Activated T-cell treated with anti-CD3 and anti-CD28 coated beads, Interleukin-2, amount 50 U/mL, for 48 hours (primary cell): ENCODE data around the gene CORO1A.
A peak's percentile ranks its signal among the peaks of the same experiment; 100 is the strongest.
"Not testable (repeated sequence)": the region's sequence is repeated elsewhere in the genome, so short reads cannot be mapped to it uniquely, and the experiment has no call there.

Source experiments
- DNase-seq, 2 experiments: peaks; one replicate each; pipeline ENCODE4 v3.0.0-alpha.2; 2020

The CORO1A gene

DNA sequence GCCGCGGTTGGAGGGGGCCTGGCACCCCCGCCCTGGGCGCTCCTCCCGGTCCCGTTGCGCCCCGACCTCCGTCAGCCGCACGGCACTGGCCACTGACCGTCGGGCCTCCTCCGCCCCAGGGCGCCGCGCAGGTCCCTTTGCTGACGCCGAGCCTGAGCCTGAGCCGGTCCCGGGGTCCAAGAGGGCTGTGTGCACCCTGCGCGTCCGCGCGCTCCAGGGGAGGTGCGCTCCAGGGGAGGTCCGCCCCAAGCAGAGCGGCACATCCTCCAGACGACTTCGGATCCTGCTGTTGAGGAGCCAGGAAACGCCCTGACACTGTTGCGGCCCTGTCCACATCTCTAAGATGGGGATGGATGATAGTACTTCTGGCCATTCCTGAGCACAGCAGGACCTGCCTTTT lies 22.9 kb downstream of the CORO1A start:
- not testable (repeated sequence) for DNase-seq

- peak; percentile 17 to 27 for DNase-seq
Observed at GRCh38 chr16:30207063-30207704, 23.8 kb downstream of the CORO1A start.

- peak in 1 of 2 experiments; percentile 15 for DNase-seq
Observed at GRCh38 chr16:30209032-30209431, 25.6 kb downstream of the CORO1A start.

DNA sequence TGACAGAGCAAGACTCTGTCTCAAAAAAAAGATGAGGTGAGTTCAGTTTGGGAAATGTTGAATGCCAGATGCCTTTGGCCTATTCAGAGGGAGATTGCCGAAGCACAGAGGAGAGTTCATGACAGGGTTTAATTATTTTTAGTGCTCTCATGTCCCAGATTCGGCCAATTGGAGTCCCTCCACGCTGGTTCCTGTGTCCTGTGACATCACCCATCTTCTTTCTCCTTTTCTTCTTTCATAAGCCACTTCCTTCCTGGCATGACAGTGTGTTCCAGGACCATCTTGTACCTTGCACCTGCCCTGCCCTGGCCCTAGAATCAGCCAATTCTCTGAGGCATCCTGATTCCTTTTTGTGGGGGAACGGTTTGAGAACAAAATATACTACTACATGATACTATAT lies 28.0 kb downstream of the CORO1A start:
- DNase-seq, result not testable (repeated sequence)

DNA sequence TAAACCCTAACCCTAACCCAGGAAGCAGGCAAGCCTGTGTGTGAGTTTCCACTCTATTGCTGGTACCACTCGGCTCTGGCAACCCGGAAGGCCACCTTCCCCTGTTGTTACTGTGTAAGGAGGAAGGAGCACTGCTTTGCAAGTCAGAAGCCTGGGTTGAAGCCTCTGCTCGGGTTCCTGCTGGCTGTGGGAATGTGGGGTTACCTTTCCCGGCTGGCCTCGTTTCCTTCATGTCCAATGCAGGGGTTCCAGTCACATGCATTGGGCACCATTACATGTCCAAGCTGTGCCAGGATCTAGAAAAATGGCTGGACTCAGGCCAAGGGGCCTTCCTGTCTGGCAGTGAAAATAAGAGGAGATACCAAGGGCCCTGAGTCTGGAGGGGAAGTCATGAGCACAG lies 33.7 kb downstream of the CORO1A start:
- DNase-seq, result peak in 1 of 2 experiments; percentile 2
